Bronchial epithelial cell (primary cell): Measurements from ENCODE around the gene GSTA4. TPM values are rescaled to one million over a fixed set of nuclear protein-coding genes. Genes with fewer than 3 reads are reported as not detected.

Source experiments
- DNase-seq: peaks from one replicate; pipeline ENCODE4 v3.0.0-alpha.2; 2010; ENCODE audit warnings: low read depth
- FAIRE-seq: peaks from 2 replicates; lab custom pipeline; 2011; peaks lifted over from hg19 to GRCh38; lab: Jason Lieb, UNC
- H3K27me3 ChIP-seq: 2 replicates; pipeline ENCODE4 v1.5.1; 2011; ENCODE audit warnings: low read length; ENCODE audit not compliant: control insufficient read depth, insufficient read depth
- H3K36me3 ChIP-seq: 2 replicates; pipeline ENCODE4 v1.5.1; 2011; ENCODE audit warnings: low read length; ENCODE audit not compliant: control insufficient read depth, insufficient read depth
- H3K4me3 ChIP-seq: 2 replicates; pipeline ENCODE4 v1.5.1; 2011; ENCODE audit warnings: mild to moderate bottlenecking, low read depth, low read length, control low read depth
- total RNA-seq: library from RNA; depleted of rRNA; stranded (reverse); fragments of >200 nt; gene quantifications from 2 replicates; pipeline ENCODE4 v1.2.1, GENCODE V29; 2014
- TF ChIP-seq, protein P1 (sequence below): IDR thresholded peaks from 2 replicates; pipeline ENCODE4 v1.5.1; 2011; ENCODE audit warnings: mild to moderate bottlenecking, moderate library complexity, low read length, control low read depth, inconsistent platforms; ENCODE audit not compliant: insufficient read depth, severe bottlenecking

GSTA4 gene
- total RNA-seq, 1 donor from 2014 or later = 10.8 TPM

DNA sequence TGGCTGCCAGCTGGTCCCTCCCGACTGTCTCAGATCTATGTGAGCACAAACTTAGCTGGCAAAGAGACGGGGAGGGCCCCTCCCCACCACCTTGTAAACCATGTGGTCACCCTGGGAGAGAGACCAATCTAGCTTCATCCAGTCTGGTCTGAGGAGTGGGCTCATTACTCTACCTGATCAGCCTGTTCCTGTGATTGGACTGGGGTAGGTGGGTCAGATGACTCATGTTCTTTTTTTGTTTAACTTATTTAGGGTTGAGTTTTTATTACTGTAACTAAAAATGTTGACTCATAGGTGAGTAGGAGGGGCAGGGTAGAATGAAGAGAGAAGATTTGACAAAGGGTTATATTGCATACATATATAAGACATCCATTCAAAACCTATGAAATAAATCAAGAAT lies 4.7 kb downstream of the GSTA4 start:
- DNase-seq (peak; percentile 76), FAIRE-seq (no peak)
- no peak overlapping the region for H3K4me3 ChIP-seq

DNA sequence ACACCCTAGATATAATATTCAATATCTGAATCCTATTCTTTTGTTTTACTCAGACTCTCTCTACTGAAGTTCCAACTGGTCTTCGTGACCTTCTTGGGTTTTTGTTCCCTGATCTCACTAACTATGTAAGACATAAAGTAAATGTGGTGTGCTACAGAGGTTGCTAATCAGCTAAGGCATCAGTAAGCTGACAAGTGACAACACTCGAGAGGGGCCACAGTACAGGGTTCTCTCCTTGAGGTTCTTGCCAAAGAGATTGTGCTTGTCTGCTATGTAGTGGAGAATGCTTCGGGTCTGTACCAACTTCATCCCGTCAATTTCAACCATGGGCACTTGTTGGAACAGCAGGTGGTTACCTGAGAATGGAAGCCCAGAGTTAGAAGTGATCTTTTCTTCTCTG lies 9.9 kb downstream of the GSTA4 start:
- H3K4me3 ChIP-seq = no peak overlapping the region
- FAIRE-seq = no peak
- TF ChIP-seq, protein P1, sequence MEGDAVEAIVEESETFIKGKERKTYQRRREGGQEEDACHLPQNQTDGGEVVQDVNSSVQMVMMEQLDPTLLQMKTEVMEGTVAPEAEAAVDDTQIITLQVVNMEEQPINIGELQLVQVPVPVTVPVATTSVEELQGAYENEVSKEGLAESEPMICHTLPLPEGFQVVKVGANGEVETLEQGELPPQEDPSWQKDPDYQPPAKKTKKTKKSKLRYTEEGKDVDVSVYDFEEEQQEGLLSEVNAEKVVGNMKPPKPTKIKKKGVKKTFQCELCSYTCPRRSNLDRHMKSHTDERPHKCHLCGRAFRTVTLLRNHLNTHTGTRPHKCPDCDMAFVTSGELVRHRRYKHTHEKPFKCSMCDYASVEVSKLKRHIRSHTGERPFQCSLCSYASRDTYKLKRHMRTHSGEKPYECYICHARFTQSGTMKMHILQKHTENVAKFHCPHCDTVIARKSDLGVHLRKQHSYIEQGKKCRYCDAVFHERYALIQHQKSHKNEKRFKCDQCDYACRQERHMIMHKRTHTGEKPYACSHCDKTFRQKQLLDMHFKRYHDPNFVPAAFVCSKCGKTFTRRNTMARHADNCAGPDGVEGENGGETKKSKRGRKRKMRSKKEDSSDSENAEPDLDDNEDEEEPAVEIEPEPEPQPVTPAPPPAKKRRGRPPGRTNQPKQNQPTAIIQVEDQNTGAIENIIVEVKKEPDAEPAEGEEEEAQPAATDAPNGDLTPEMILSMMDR = no peak
- DNase-seq = no peak
- H3K27me3 ChIP-seq = no peaks in the 10 kb centered on the region
- peaks cover 12% of the 10 kb centered on the region for H3K36me3 ChIP-seq

More for the DNA sequence above, 4.7 kb downstream of the GSTA4 start:
- Histone ChIP-seq H3K27me3 (no peaks in the 10 kb centered on the region), H3K36me3 (peaks cover 6% of the 10 kb centered on the region)
- TF ChIP-seq, protein P1 = no peak

DNA sequence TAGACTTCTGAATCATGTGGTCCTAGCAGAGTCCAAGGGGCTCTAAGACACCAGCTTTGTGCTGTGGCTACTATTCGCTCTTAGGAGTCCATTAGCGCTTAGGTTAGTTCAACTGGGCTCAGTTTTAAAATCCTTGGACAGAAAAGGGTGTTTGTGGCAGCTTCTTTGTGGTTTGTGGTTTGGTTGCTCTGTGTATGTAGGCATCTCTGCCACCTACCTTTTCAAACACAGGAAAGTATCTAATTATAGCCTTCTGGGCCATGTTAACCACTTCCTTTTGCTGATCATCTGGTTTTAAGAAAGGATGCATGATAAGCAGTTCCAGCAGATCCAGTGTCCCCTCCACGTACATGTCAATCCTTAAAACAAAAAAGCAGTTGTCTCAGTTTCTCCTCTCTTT lies 10.8 kb downstream of the GSTA4 start:
- TF ChIP-seq, protein P1 = no peak

DNA sequence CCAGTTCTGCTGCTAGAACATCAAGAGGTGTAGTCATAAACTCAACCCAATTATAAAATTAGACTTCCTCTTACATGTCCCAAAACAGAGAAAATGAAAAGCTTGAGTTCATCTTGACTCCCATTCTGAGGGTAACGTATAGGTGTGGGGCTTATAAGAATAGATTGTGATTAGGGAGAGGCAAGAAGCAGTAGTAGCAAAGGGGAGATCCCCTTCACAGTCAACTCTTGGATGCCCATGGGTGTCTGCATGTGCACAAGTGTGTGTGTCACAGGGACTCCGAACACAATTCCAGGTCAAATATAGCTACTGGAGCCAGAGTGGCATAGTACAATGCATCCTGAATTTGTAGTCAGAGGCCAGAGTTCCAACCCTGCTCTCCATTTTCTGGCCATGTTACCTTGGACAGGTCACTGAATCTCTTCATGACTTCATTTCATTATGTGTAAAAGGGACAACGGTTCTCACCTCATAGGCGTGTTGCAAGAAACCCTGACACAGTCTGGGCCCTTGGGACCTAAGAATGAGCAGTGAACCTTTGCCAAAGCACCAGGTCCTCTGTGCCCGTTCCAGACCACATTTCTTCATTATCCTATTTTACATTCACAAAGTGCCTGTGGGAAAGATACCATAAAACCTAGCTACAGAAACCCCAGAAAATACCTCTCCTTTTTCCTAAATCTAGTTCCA lies 11.8 kb downstream of the GSTA4 start:
- TF ChIP-seq, protein P1 = no peak
- FAIRE-seq (no peak), DNase-seq (no peak)
- H3K27me3 ChIP-seq = no peaks in the 10 kb centered on the region
- H3K4me3 ChIP-seq = no peak overlapping the region
- H3K36me3 ChIP-seq = peaks cover 10% of the 10 kb centered on the region

More for the DNA sequence above, 10.8 kb downstream of the GSTA4 start:
- DNase-seq (no peak), FAIRE-seq (no peak)
- Histone ChIP-seq H3K36me3 (peaks cover 10% of the 10 kb centered on the region), H3K27me3 (no peaks in the 10 kb centered on the region), H3K4me3 (no peak overlapping the region)

DNA sequence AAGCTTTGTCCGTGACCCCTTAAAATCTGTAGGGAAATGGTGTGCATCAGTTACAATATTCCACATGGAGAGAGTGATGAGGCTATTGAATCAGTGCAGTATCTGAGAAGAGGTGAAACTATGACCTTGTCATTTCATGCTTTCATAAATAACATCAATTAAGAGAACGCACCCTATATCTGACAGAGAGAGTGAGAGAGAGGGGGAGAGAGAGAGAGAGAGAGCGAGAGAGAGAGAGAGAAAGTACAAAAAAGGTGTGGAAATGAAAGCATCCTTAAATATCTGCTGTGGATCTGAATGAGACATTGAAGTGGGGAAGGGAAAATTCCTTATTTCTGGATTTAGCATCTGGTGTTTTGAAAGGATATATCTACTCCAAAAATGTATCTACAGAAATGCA lies 12.4 kb downstream of the GSTA4 start:
- FAIRE-seq (no peak), DNase-seq (no peak)
- H3K4me3 ChIP-seq = no peak overlapping the region
- peaks cover 10% of the 10 kb centered on the region for H3K36me3 ChIP-seq
- TF ChIP-seq, protein P1 = no peak
- H3K27me3 ChIP-seq = no peaks in the 10 kb centered on the region
